CD4-positive, alpha-beta memory T cell (primary cell): ENCODE measurements around the gene PRICKLE2. TPM values are rescaled to one million over a fixed set of nuclear protein-coding genes. Genes with fewer than 3 reads are reported as not detected.
"Not testable (repeated sequence)": the region's sequence is repeated elsewhere in the genome, so short reads cannot be mapped to it uniquely, and the experiment has no call there.

Experiments used
- CTCF ChIA-PET: fragments of 350-600 bp; sonication (Branson Sonifier 250); formaldehyde crosslinking; loops from one replicate; lab custom pipeline; 2021; ENCODE audit warnings: inconsistent platforms; ENCODE audit not compliant: partially characterized antibody; lab: Charles Lee
- POLR2A ChIA-PET: fragments of 350-600 bp; sonication (Branson Sonifier 250); formaldehyde crosslinking; loops from one replicate; lab custom pipeline; 2021; ENCODE audit not compliant: partially characterized antibody; lab: Charles Lee
- DNase-seq, 5 donors: peaks; one replicate each; pipeline versions ENCODE4 v3.0.0 to v3.0.0-alpha.2; 2020 to 2022; ENCODE audit warnings: mixed read lengths in 1 of 5
- H3K27ac ChIP-seq: one replicate; pipeline ENCODE4 v1.7.0; 2013; ENCODE audit warnings: low read depth, low read length
- H3K27me3 ChIP-seq: 2 replicates; pipeline ENCODE4 v1.7.0; 2013; ENCODE audit warnings: mild to moderate bottlenecking, low read length, moderate library complexity; ENCODE audit not compliant: insufficient read depth
- H3K36me3 ChIP-seq: 2 replicates; pipeline ENCODE4 v1.7.0; 2013; ENCODE audit warnings: mild to moderate bottlenecking, low read length, moderate library complexity; ENCODE audit not compliant: insufficient read depth
- H3K4me1 ChIP-seq: 2 replicates; pipeline ENCODE4 v1.7.0; 2013; ENCODE audit warnings: mild to moderate bottlenecking, low read length, moderate library complexity; ENCODE audit not compliant: insufficient read depth
- H3K4me3 ChIP-seq, 2 donors: one replicate each; pipeline ENCODE4 v1.7.0; 2013; ENCODE audit warnings: low read length in 2 of 2, mild to moderate bottlenecking in 1 of 2
- H3K9me3 ChIP-seq, 2 donors: one replicate each; pipeline ENCODE4 v1.7.0; 2013; ENCODE audit warnings: low read length in 2 of 2, control low read depth in 1 of 2; ENCODE audit not compliant: control insufficient read depth in 1 of 2
- H3K27ac Mint-ChIP-seq, 7 donors: one replicate each; pipeline ENCODE4 v1.8.0; 2020 to 2021; ENCODE audit warnings: mixed read lengths in 7 of 7, mild to moderate bottlenecking in 6 of 7, inconsistent platforms in 3 of 7, moderate library complexity in 3 of 7
- H3K27me3 Mint-ChIP-seq, 2 donors: one replicate each; pipeline ENCODE4 v1.8.0; 2020 to 2021; ENCODE audit warnings: mixed read lengths in 2 of 2
- H3K36me3 Mint-ChIP-seq, 2 donors: one replicate each; pipeline ENCODE4 v1.8.0; 2020 to 2021; ENCODE audit warnings: mixed read lengths in 2 of 2, inconsistent platforms in 1 of 2, mild to moderate bottlenecking in 1 of 2
- H3K4me1 Mint-ChIP-seq, 4 donors: one replicate each; pipeline ENCODE4 v1.8.0; 2020 to 2021; ENCODE audit warnings: mixed read lengths in 4 of 4, mild to moderate bottlenecking in 1 of 4
- H3K4me3 Mint-ChIP-seq, 8 donors: one replicate each; pipeline ENCODE4 v1.8.0; 2020 to 2021; ENCODE audit warnings: mixed read lengths in 8 of 8, mild to moderate bottlenecking in 7 of 8, moderate library complexity in 6 of 8, inconsistent platforms in 3 of 8
- H3K9me3 Mint-ChIP-seq, 8 donors: one replicate each; pipeline ENCODE4 v1.8.0; 2020 to 2021; ENCODE audit warnings: mixed read lengths in 8 of 8, mild to moderate bottlenecking in 5 of 8, inconsistent platforms in 3 of 8, moderate library complexity in 1 of 8
- intact Hi-C: fragments of 100-400 bp; cut with micrococcal nuclease; formaldehyde crosslinking; loops from one replicate; pipeline ENCODE4 v1.15.1; 2023
- polyA plus RNA-seq, 2 donors: library from polyadenylated mRNA; unstranded; fragments of 300-500 nt; fragmentation: Illumina TruSeq; gene quantifications; one replicate each; pipeline ENCODE4 v1.2.3, GENCODE V29; 2021
- total RNA-seq, 2 experiments: library from RNA; stranded (reverse); gene quantifications; one replicate each; pipeline ENCODE4 v1.2.3, GENCODE V29; 2021

Gene PRICKLE2
- total and polyA plus RNA-seq, 4 experiments from 2014 or later = not detected

DNA sequence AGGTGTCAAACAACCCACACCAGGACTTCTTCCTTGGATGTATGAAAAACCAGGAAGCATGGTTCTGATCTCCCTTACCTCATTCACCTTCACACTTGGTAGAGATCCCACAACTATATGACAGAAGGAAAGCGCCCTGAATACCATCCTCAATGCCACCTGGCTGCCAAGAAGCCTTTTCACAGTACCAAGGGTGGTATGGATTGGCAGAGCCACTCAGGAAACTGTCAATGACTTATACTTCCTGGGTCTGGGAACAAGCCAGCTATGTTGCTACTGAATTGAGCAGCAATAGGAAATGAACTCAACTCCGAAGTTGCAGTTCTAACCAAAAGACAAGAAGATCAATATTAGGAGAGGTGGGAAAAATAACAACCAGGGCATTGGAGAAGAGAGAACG is 129.5 kb downstream of the PRICKLE2 start:
- peaks cover 7 to 8% of the 10 kb centered on the region in 2 donors for H3K27me3 Mint-ChIP-seq
- intact Hi-C loops = no loop called here
- H3K4me3 Mint-ChIP-seq = no peak overlapping the region
- Histone ChIP-seq H3K4me1 (no peaks in the 10 kb centered on the region), H3K36me3 (no peaks in the 10 kb centered on the region), H3K27ac (no peak overlapping the region), H3K9me3 (no peaks in the 10 kb centered on the region), H3K27me3 (no peaks in the 10 kb centered on the region), H3K4me3 (no peak overlapping the region)
- peaks cover 0 to 2% (median 0%) of the 10 kb centered on the region in 8 donors for H3K9me3 Mint-ChIP-seq
- H3K36me3 Mint-ChIP-seq = no peaks in the 10 kb centered on the region
- CTCF ChIA-PET = no interaction called here
- H3K27ac Mint-ChIP-seq = no peak overlapping the region
- POLR2A ChIA-PET = no interaction called here
- DNase-seq = no peak
- H3K4me1 Mint-ChIP-seq = no peaks in the 10 kb centered on the region

DNA sequence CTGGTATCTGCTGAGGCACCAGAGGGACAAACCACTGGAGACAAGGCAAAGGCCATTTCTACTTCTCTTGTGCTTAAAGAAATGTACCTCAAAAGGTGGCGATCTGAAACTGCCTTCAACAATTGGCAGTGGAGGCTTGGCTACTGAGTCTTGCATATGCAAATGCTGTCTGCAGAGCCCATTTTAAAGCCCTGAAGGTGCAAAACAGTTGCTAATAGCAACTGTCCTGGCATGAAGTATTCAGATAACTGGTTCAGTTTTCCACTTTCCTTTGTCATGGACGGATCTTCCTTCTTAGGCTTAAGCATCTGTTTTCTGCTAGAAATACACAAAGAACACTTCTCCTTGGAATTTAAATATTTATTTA is 130.6 kb downstream of the PRICKLE2 start:
- no peak overlapping the region for H3K4me3 Mint-ChIP-seq

DNA sequence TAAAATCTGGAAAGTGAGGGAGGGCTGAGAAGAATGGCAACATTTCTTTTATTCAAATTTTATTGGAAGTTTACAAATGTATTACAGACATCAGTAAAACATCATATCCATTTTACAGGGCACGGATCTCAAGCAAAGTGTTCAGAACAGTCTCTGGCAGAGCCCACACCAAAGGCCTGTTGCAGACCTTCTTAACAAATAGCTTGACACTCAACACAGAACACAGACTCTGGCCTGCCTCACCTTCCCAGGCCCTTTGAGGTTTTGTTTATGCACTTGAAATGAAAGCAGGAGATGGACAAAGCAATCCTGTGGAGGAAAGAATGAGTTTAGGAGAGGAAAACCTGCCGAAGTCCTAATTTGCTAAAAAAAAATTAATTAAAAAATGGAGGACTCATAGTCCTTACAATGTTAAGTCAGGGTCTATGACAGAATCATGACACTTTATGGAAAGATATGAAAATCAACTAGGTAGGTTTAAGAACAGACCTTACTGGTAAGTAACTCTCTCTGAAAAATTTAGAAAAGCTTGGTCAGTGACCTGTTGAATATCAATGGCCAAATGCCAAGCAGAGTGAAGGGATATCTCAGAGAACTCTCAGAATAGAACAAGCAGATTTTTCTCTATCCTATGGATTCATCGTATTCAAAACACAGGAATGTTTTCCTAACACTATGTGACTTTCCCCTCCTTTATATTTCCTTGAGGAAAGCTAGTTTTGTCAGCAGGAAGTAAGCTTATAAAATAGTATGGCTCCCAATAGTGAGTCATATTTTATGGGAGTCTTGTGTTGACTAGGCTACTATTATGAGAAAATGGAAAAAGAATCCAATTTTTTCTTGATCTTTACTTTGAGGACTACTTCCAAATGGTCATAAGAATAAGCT is 131.2 kb downstream of the PRICKLE2 start:
- H3K9me3 Mint-ChIP-seq = peaks cover 0 to 2% (median 0%) of the 10 kb centered on the region in 8 donors
- no peaks in the 10 kb centered on the region for H3K27me3 ChIP-seq
- no peaks in the 10 kb centered on the region for H3K4me1 ChIP-seq
- POLR2A ChIA-PET = no interaction called here
- H3K27me3 Mint-ChIP-seq = peaks cover 8 to 11% of the 10 kb centered on the region in 2 donors
- intact Hi-C loops = no loop called here
- H3K36me3 ChIP-seq = no peaks in the 10 kb centered on the region
- no peak overlapping the region for H3K4me3 ChIP-seq
- H3K36me3 Mint-ChIP-seq = no peaks in the 10 kb centered on the region
- no peaks in the 10 kb centered on the region for H3K9me3 ChIP-seq
- no peaks in the 10 kb centered on the region for H3K4me1 Mint-ChIP-seq
- CTCF ChIA-PET = no interaction called here
- H3K27ac ChIP-seq = no peak overlapping the region
- H3K27ac Mint-ChIP-seq = no peak overlapping the region
- no peak for DNase-seq
- no peak overlapping the region for H3K4me3 Mint-ChIP-seq

More for the DNA sequence above, 130.6 kb downstream of the PRICKLE2 start:
- Histone ChIP-seq H3K9me3 (no peaks in the 10 kb centered on the region), H3K4me3 (no peak overlapping the region), H3K4me1 (no peaks in the 10 kb centered on the region), H3K27ac (no peak overlapping the region), H3K36me3 (no peaks in the 10 kb centered on the region), H3K27me3 (no peaks in the 10 kb centered on the region)
- ChIA-PET POLR2A (no interaction called here), CTCF (no interaction called here)
- H3K27me3 Mint-ChIP-seq = peaks cover 8 to 11% of the 10 kb centered on the region in 2 donors
- intact Hi-C loops = no loop called here
- no peaks in the 10 kb centered on the region for H3K36me3 Mint-ChIP-seq
- H3K4me1 Mint-ChIP-seq = no peaks in the 10 kb centered on the region
- peaks cover 0 to 2% (median 0%) of the 10 kb centered on the region in 8 donors for H3K9me3 Mint-ChIP-seq
- H3K27ac Mint-ChIP-seq = no peak overlapping the region
- DNase-seq = no peak

DNA sequence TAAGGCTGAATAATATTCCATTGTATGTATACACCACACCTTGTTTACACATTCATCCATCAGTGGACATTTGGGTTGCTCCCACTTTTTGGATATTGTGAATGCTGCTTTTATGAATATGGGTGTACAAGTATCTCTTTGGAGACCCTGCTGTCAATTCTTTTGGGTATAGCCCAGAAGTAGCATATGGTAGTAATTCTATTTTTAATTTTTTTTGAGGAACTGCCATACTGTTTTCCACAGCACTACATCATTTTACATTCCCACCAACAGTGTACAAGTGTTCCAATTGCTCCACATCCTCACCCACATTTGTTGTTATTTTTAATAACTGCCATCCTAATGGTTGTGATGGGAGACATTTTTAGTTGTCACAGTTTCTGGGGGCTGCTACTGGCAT is 132.1 kb downstream of the PRICKLE2 start:
- intact Hi-C loops = no loop called here
- Histone ChIP-seq H3K36me3 (no peaks in the 10 kb centered on the region), H3K4me3 (no peak overlapping the region), H3K27ac (no peak overlapping the region), H3K4me1 (no peaks in the 10 kb centered on the region), H3K9me3 (no peaks in the 10 kb centered on the region), H3K27me3 (no peaks in the 10 kb centered on the region)
- Mint-ChIP-seq H3K4me1 (no peaks in the 10 kb centered on the region), H3K27me3 (peaks cover 8 to 11% of the 10 kb centered on the region in 2 donors), H3K27ac (no peak overlapping the region), H3K4me3 (no peak overlapping the region), H3K36me3 (no peaks in the 10 kb centered on the region), H3K9me3 (peaks cover 0 to 2% (median 0%) of the 10 kb centered on the region in 8 donors)
- no peak for DNase-seq
- CTCF ChIA-PET = no interaction called here
- POLR2A ChIA-PET = no interaction called here

DNA sequence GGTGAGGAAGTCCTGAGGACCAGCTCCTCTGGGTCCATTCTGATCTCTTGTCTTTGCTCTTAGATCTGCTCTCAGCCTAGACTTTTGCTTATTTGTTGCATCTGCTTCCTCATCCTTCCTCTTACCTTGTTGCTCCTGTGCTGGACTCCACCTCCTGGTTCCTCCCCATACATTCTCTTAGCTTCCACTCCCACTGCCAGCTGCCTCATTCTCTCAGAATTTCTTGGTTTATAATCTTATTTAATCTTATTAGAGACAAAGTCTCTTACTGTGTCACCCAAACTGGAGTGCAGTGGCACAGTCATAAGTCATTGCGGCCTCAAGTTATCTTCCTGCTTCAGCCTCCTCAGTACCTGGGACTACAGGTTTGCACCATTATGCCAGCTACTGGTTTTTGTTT is 133.8 kb downstream of the PRICKLE2 start:
- no peaks in the 10 kb centered on the region for H3K4me1 Mint-ChIP-seq
- Histone ChIP-seq H3K36me3 (no peaks in the 10 kb centered on the region), H3K27me3 (no peaks in the 10 kb centered on the region), H3K4me3 (no peak overlapping the region), H3K4me1 (no peaks in the 10 kb centered on the region), H3K9me3 (no peaks in the 10 kb centered on the region), H3K27ac (no peak overlapping the region)
- H3K27ac Mint-ChIP-seq = no peak overlapping the region
- H3K9me3 Mint-ChIP-seq = peaks cover 0 to 2% (median 0%) of the 10 kb centered on the region in 8 donors
- H3K36me3 Mint-ChIP-seq = no peaks in the 10 kb centered on the region
- POLR2A ChIA-PET = no interaction called here
- H3K27me3 Mint-ChIP-seq = peaks cover 11% of the 10 kb centered on the region in 2 donors
- intact Hi-C loops = no loop called here
- H3K4me3 Mint-ChIP-seq = no peak overlapping the region
- CTCF ChIA-PET = no interaction called here
- no peak for DNase-seq

DNA sequence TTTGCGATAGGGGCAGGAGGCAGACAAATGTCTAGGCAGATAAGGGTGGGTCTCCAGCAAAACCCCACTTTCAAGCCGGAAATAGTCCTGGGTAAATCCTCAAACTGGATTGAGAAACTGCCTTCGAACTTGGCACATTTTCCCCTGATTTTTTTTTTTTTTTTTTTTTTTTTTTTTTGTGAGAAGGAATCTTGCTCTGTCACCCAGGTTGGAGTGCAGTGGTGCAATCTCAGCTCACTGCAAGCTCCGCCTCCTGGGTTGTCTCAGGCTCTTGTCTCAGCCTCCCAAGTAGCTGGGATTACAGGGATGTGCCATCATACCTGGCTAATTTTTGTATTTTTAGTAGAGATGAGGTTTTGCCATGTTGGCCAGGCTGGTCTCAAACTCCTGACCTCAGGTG is 135.9 kb downstream of the PRICKLE2 start:
- H3K4me3 ChIP-seq, intact Hi-C loops, H3K4me1 Mint-ChIP-seq, H3K9me3 ChIP-seq, H3K4me3 Mint-ChIP-seq, DNase-seq, H3K4me1 ChIP-seq, H3K27me3 ChIP-seq, H3K36me3 ChIP-seq, CTCF ChIA-PET, H3K27ac ChIP-seq, H3K36me3 Mint-ChIP-seq, H3K9me3 Mint-ChIP-seq, H3K27ac Mint-ChIP-seq: not testable (repeated sequence)
- POLR2A ChIA-PET = interaction anchor here (0.6 kb wide), 1 partner anchor 18 kb away, joined by 3 read pairs; no protein-coding TSS in a partner anchor
- H3K27me3 Mint-ChIP-seq = peaks cover 8 to 11% of the 10 kb centered on the region in 2 donors

DNA sequence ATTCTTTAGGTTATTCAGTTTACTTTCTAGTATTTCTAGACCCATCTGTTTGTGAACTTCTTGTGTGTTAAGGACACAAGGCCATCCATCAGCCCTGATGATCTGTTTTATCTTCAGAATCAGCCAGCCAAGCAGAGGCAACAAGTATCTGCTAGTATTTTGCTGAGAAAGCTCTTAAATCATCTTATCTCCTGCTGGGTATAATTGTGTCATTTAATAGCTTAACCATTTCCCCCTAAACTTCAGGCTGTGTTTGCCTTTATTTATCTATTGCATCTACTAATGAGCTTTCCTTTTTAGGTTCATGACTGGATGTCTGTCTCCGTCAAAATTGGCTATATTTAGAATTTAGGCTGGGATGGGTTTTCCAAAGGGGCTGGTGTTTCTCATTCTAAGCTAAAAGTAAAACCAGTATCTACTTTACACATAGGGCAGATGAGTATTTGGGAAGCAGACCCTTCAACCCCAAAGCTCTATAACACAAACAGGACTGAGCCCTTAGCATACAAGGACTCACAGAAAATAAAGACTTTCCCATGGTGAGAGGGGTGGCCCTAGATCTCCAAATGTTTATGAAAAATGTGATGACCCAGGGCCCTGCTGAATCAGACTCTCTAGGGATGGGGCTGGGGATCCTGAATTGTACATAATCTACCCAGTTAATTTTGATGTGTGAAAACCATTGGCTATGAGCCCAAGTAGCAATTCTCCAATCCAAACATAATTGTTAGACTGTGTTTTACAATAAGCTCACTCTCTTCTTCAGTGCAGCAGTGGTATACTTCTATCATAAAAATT is 136.7 kb downstream of the PRICKLE2 start:
- POLR2A ChIA-PET = no interaction called here
- DNase-seq = no peak
- Mint-ChIP-seq H3K4me3 (no peak overlapping the region), H3K27ac (no peak overlapping the region), H3K4me1 (no peaks in the 10 kb centered on the region), H3K27me3 (peaks cover 7 to 11% of the 10 kb centered on the region in 2 donors), H3K36me3 (no peaks in the 10 kb centered on the region), H3K9me3 (peaks cover 0 to 2% (median 0%) of the 10 kb centered on the region in 8 donors)
- CTCF ChIA-PET = interaction anchor here (2.2 kb wide), 1 partner anchor 12 kb away, joined by 8 read pairs; no protein-coding TSS in a partner anchor
- Histone ChIP-seq H3K36me3 (no peaks in the 10 kb centered on the region), H3K27ac (no peak overlapping the region), H3K4me1 (no peaks in the 10 kb centered on the region), H3K4me3 (no peak overlapping the region), H3K27me3 (no peaks in the 10 kb centered on the region), H3K9me3 (no peaks in the 10 kb centered on the region)
- intact Hi-C loops = no loop called here
